Measurements from ENCODE around the gene NSRP1. TPM values are rescaled to one million over a fixed set of nuclear protein-coding genes. Genes with fewer than 3 reads are reported as not detected.

Gene NSRP1
- total and polyA plus RNA-seq, 7 donors = 18.0 to 47.6 (median 30.4) TPM

GRCh38 chr17:30148376-30148775 lies 31.8 kb downstream of the NSRP1 start:
- intact Hi-C loops (cut with DNase I) = no loop called here
- TF ChIP-seq CTCF (IDR thresholded peaks at IDR 0.05) = no peak
- no peak for TF ChIP-seq POLR2A (IDR thresholded peaks at IDR 0.05)
- no peak for TF ChIP-seq EP300 (IDR thresholded peaks at IDR 0.05)
- TF ChIP-seq POLR2AphosphoS5 (IDR thresholded peaks at IDR 0.05) = no peak
- peaks cover 0 to 7% (median 2%) of the 10 kb centered on the region in 4 donors for H3K4me1 ChIP-seq
- no peak for DNase-seq
- H3K36me3 ChIP-seq = no peaks in the 10 kb centered on the region
- 100% methylated on average over 1 of the region's 1 CpG for WGBS, 2 donors
- no peak overlapping the region for H3K4me3 ChIP-seq
- no peaks in the 10 kb centered on the region for H3K27me3 ChIP-seq
- H3K27ac ChIP-seq = no peak overlapping the region
- H3K9me3 ChIP-seq = no peaks in the 10 kb centered on the region

- DNase-seq = no peak
- Histone ChIP-seq H3K27me3 (no peaks in the 10 kb centered on the region), H3K27ac (no peak overlapping the region), H3K4me3 (no peak overlapping the region), H3K9me3 (no peaks in the 10 kb centered on the region), H3K36me3 (peaks cover 0 to under 1% (median 0%) of the 10 kb centered on the region in 4 donors), H3K4me1 (peaks cover 0 to 7% (median 2%) of the 10 kb centered on the region in 4 donors)
- TF ChIP-seq POLR2A (IDR thresholded peaks at IDR 0.05) (no peak), CTCF (IDR thresholded peaks at IDR 0.05) (no peak), EP300 (IDR thresholded peaks at IDR 0.05) (no peak), POLR2AphosphoS5 (IDR thresholded peaks at IDR 0.05) (no peak)
- 95 to 96% methylated on average over 4 of the region's 4 CpGs for WGBS, 2 donors
- intact Hi-C loops (cut with DNase I) = no loop called here
Observed at GRCh38 chr17:30151471-30151870, 34.9 kb downstream of the NSRP1 start.

GRCh38 chr17:30153463-30153862 lies 36.8 kb downstream of the NSRP1 start:
- peaks cover 0 to 8% (median 0%) of the 10 kb centered on the region in 4 donors for H3K36me3 ChIP-seq
- intact Hi-C loops (cut with DNase I) = no loop called here
- no peak overlapping the region for H3K27ac ChIP-seq
- no peaks in the 10 kb centered on the region for H3K27me3 ChIP-seq
- DNase-seq = no peak
- no peak overlapping the region for H3K4me3 ChIP-seq
- H3K9me3 ChIP-seq = no peaks in the 10 kb centered on the region
- TF ChIP-seq POLR2A (IDR thresholded peaks at IDR 0.05) = no peak
- no peak for TF ChIP-seq EP300 (IDR thresholded peaks at IDR 0.05)
- TF ChIP-seq CTCF (IDR thresholded peaks at IDR 0.05) = no peak
- no peak for TF ChIP-seq POLR2AphosphoS5 (IDR thresholded peaks at IDR 0.05)
- H3K4me1 ChIP-seq = peaks cover 0 to 2% (median under 1%) of the 10 kb centered on the region in 4 donors

GRCh38 chr17:30155389-30155788 lies 38.8 kb downstream of the NSRP1 start:
- H3K36me3 ChIP-seq = peaks cover 0 to 14% (median 0%) of the 10 kb centered on the region in 4 donors
- no peaks in the 10 kb centered on the region for H3K4me1 ChIP-seq
- no peaks in the 10 kb centered on the region for H3K9me3 ChIP-seq
- H3K4me3 ChIP-seq = no peak overlapping the region
- DNase-seq = no peak
- H3K27me3 ChIP-seq = no peaks in the 10 kb centered on the region
- intact Hi-C loops (cut with DNase I) = no loop called here
- TF ChIP-seq EP300 (IDR thresholded peaks at IDR 0.05) (no peak), POLR2AphosphoS5 (IDR thresholded peaks at IDR 0.05) (no peak), POLR2A (IDR thresholded peaks at IDR 0.05) (no peak), CTCF (IDR thresholded peaks at IDR 0.05) (no peak)
- H3K27ac ChIP-seq = no peak overlapping the region
- WGBS, 2 donors = 97% methylated on average over 2 of the region's 2 CpGs
